ENCODE data around the gene U2AF2.

GRCh38 chr19:55621673-55622231, 33.1 kb upstream of the U2AF2 start:
- TF ChIP-seq CTCF (IDR thresholded peaks at IDR 0.05; ENCODE audit: low read length), result no peak
- no peak for TF ChIP-seq EZH2 (optimal IDR thresholded peaks at IDR 0.05; ENCODE audit: low read depth, low read length)

Data from MM.1S (cell line).